B cell (primary cell): ENCODE results near the gene NKTR. TPM values are rescaled to one million over a fixed set of nuclear protein-coding genes. Genes with fewer than 3 reads are reported as not detected.

Experiments
- ATAC-seq: fragments of 200-7000 bp; cut with Tn5 transposase; one replicate; pipeline ENCODE4 v1.10.0; 2021; ENCODE audit warnings: low read depth, mild to moderate bottlenecking, moderate number of reproducible peaks, moderate library complexity
- CTCF ChIA-PET: fragments of 350-600 bp; sonication (Branson Sonifier 250); formaldehyde crosslinking; loops from one replicate; lab custom pipeline; 2021; ENCODE audit warnings: antibody characterized with exemption, inconsistent platforms; lab: Charles Lee
- POLR2A ChIA-PET: fragments of 350-600 bp; sonication (Branson Sonifier 250); formaldehyde crosslinking; loops from one replicate; lab custom pipeline; 2021; ENCODE audit warnings: antibody characterized with exemption; lab: Charles Lee
- DNase-seq: peaks from one replicate; pipeline ENCODE4 v3.0.0; 2013
- H2AFZ ChIP-seq: 2 replicates; pipeline ENCODE4 v1.6.1; 2012; ENCODE audit warnings: mild to moderate bottlenecking, low read depth, low read length; ENCODE audit not compliant: insufficient read depth, poor library complexity, severe bottlenecking
- H3K27ac ChIP-seq, 2 donors: 1 replicate in 1 of 2; 2 replicates in 1 of 2; pipeline ENCODE4 v1.5.1; 2012 to 2013; ENCODE audit warnings: low read length in 2 of 2, mild to moderate bottlenecking in 2 of 2, moderate library complexity in 1 of 2
- H3K27me3 ChIP-seq, 4 experiments: fragments of 200-600 bp in 1 of 4; sonication (generic) in 1 of 4; replicated peaks in 1 of 4; 1 replicate in 2 of 4; 2 replicates in 2 of 4; pipeline versions ENCODE4 v1.6.1 to v1.7.0; 2013 to 2016; ENCODE audit warnings: low read length in 3 of 4, mild to moderate bottlenecking in 2 of 4, mixed read lengths in 1 of 4, moderate library complexity in 1 of 4; ENCODE audit not compliant: insufficient read depth in 4 of 4, control insufficient read depth in 3 of 4; ENCODE audit errors: control extremely low read depth in 1 of 4
- H3K36me3 ChIP-seq, 2 experiments: replicated peaks in 1 of 2; 1 replicate in 1 of 2; 2 replicates in 1 of 2; pipeline versions ENCODE4 v1.6.1 to v1.7.1; 2013; ENCODE audit warnings: low read length in 1 of 2; ENCODE audit not compliant: insufficient read depth in 2 of 2, control insufficient read depth in 1 of 2; ENCODE audit errors: control extremely low read depth in 1 of 2, extremely low read depth in 1 of 2
- H3K4me1 ChIP-seq, 2 donors: fragments of 200-600 bp in 1 of 2; sonication (generic) in 1 of 2; 1 replicate in 1 of 2; 2 replicates in 1 of 2; pipeline versions ENCODE4 v1.5.1 to v1.6.1; 2013 to 2017; ENCODE audit warnings: low read length in 2 of 2; ENCODE audit not compliant: control insufficient read depth in 2 of 2, insufficient read depth in 2 of 2
- H3K4me2 ChIP-seq: replicated peaks from 2 replicates; pipeline ENCODE3; 2012; ENCODE audit warnings: mild to moderate bottlenecking, low read depth, low read length; ENCODE audit not compliant: poor library complexity, severe bottlenecking
- H3K4me3 ChIP-seq, 5 experiments: fragments of 200-600 bp in 1 of 5; sonication (generic) in 1 of 5; 1 replicate in 3 of 5; 2 replicates in 2 of 5; pipeline versions ENCODE4 v1.5.1 to v1.7.0; 2011 to 2016; ENCODE audit warnings: low read length in 4 of 5, mild to moderate bottlenecking in 4 of 5, low read depth in 2 of 5, control low read depth in 1 of 5, moderate library complexity in 1 of 5; ENCODE audit not compliant: insufficient read depth in 1 of 5; ENCODE audit errors: control extremely low read depth in 1 of 5, extremely low read depth in 1 of 5
- H3K79me2 ChIP-seq: fragments of 200-600 bp; sonication (generic); one replicate; pipeline ENCODE4 v1.6.0; 2016; ENCODE audit warnings: low read length; ENCODE audit not compliant: control insufficient read depth, insufficient read depth
- H3K9ac ChIP-seq: fragments of 200-600 bp; sonication (generic); 2 replicates; pipeline ENCODE4 v1.6.1; 2017; ENCODE audit warnings: mild to moderate bottlenecking, low read length, moderate library complexity
- H3K9me3 ChIP-seq, 3 donors: one replicate each; pipeline versions ENCODE4 v1.6.1 to v1.7.1; 2013; ENCODE audit warnings: low read length in 2 of 3; ENCODE audit not compliant: control insufficient read depth in 2 of 3, insufficient read depth in 1 of 3; ENCODE audit errors: control extremely low read depth in 1 of 3
- H4K20me1 ChIP-seq: 2 replicates; pipeline ENCODE4 v1.6.0; 2012; ENCODE audit warnings: mild to moderate bottlenecking, low read length; ENCODE audit not compliant: insufficient read depth, control insufficient read depth, poor library complexity, severe bottlenecking
- H3K27ac Mint-ChIP-seq: one replicate; pipeline ENCODE4 v1.8.0; 2021; ENCODE audit warnings: mixed read lengths
- H3K27me3 Mint-ChIP-seq: one replicate; pipeline ENCODE4 v1.8.0; 2021; ENCODE audit warnings: mixed read lengths
- H3K4me1 Mint-ChIP-seq: one replicate; pipeline ENCODE4 v1.8.0; 2021; ENCODE audit warnings: mixed read lengths
- H3K4me3 Mint-ChIP-seq: one replicate; pipeline ENCODE4 v1.8.0; 2021; ENCODE audit warnings: mixed read lengths
- H3K9me3 Mint-ChIP-seq: one replicate; pipeline ENCODE4 v1.8.0; 2022; ENCODE audit warnings: mixed read lengths; ENCODE audit not compliant: insufficient read depth
- EZH2 ChIP-seq: IDR thresholded peaks from 2 replicates; pipeline ENCODE4 v1.6.1; 2012; ENCODE audit warnings: borderline replicate concordance, low read depth, mild to moderate bottlenecking, moderate library complexity, low read length; ENCODE audit not compliant: insufficient read depth, poor library complexity, severe bottlenecking
- WGBS: methylation state at CpG from one replicate; pipeline ENCODE4 v1.1.5; 2013; ENCODE audit warnings: missing lambda C conversion rate; ENCODE audit not compliant: insufficient coverage; 5-methylcytosine and 5-hydroxymethylcytosine counted together
- intact Hi-C: fragments of 100-400 bp; cut with micrococcal nuclease; formaldehyde crosslinking; loops from one replicate; pipeline ENCODE4 v1.10.0; 2022
- polyA plus RNA-seq: library from polyadenylated mRNA; depleted of rRNA; stranded (reverse); fragments of >200 nt; gene quantifications from 2 replicates; pipeline ENCODE4 v1.2.3, GENCODE V29; 2012
- total RNA-seq, 2 donors: library from RNA; stranded (reverse); fragments of 120-200 nt in 1 of 2; gene quantifications; 1 replicate in 1 of 2; 2 replicates in 1 of 2; pipeline versions ENCODE4 v1.2.3 to v1.2.4, GENCODE V29; 2013 to 2022
- TF ChIP-seq, protein P1 (sequence below): fragments of 200-600 bp; IDR thresholded peaks from one replicate; pipeline ENCODE4 v1.8.0; 2022; ENCODE audit warnings: antibody characterized with exemption, mild to moderate bottlenecking

Gene NKTR
- total and polyA plus RNA-seq, 2 donors (not counting 1 experiment from before 2014, with no cell fraction given): 58.0 to 227 TPM

DNA sequence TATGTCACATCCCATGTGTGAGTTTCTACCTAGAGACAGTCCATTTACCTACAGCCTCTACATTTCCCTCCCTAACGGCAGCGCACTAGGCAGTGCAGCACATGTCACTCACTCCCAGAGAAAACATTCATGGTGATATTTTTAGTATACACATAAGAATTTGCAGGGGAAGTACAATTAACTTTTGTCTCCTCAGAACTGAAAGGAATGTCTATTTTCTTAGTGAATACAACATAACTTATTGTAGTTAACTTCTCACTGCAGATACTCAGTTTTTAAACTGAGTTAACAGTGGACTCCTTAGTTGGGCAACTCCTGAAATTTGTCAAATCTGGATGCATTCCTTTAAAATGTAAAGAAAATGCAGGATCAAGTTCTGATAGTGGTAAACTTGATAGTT lies 48.5 kb downstream of the NKTR start:
- Histone ChIP-seq H3K4me2 (no peak overlapping the region), H4K20me1 (no peaks in the 10 kb centered on the region), H3K9ac (no peak overlapping the region), H3K4me3 (no peak overlapping the region), H3K27ac (no peak overlapping the region), H2AFZ (no peak overlapping the region), H3K36me3 (peaks cover 2 to 34% of the 10 kb centered on the region in 2 experiments), H3K27me3 (peaks cover 0 to 21% (median 1%) of the 10 kb centered on the region in 4 experiments), H3K9me3 (peaks cover 0 to 4% (median 0%) of the 10 kb centered on the region in 3 donors), H3K79me2 (no peaks in the 10 kb centered on the region), H3K4me1 (peaks cover 20 to 23% of the 10 kb centered on the region in 2 donors)
- no peak overlapping the region for H3K4me3 Mint-ChIP-seq
- peaks cover 21% of the 10 kb centered on the region for H3K4me1 Mint-ChIP-seq
- H3K27me3 Mint-ChIP-seq: peaks cover 7% of the 10 kb centered on the region
- DNase-seq (no peak), ATAC-seq (no peak)
- ChIA-PET POLR2A (no interaction called here), CTCF (no interaction called here)
- intact Hi-C loops: no loop called here
- no CpG with 5 or more reads among the region's 2 CpGs for WGBS
- H3K9me3 Mint-ChIP-seq: no peaks in the 10 kb centered on the region
- no peak overlapping the region for H3K27ac Mint-ChIP-seq
- TF ChIP-seq, protein P1, sequence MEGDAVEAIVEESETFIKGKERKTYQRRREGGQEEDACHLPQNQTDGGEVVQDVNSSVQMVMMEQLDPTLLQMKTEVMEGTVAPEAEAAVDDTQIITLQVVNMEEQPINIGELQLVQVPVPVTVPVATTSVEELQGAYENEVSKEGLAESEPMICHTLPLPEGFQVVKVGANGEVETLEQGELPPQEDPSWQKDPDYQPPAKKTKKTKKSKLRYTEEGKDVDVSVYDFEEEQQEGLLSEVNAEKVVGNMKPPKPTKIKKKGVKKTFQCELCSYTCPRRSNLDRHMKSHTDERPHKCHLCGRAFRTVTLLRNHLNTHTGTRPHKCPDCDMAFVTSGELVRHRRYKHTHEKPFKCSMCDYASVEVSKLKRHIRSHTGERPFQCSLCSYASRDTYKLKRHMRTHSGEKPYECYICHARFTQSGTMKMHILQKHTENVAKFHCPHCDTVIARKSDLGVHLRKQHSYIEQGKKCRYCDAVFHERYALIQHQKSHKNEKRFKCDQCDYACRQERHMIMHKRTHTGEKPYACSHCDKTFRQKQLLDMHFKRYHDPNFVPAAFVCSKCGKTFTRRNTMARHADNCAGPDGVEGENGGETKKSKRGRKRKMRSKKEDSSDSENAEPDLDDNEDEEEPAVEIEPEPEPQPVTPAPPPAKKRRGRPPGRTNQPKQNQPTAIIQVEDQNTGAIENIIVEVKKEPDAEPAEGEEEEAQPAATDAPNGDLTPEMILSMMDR: no peak
- no peak for TF ChIP-seq EZH2

DNA sequence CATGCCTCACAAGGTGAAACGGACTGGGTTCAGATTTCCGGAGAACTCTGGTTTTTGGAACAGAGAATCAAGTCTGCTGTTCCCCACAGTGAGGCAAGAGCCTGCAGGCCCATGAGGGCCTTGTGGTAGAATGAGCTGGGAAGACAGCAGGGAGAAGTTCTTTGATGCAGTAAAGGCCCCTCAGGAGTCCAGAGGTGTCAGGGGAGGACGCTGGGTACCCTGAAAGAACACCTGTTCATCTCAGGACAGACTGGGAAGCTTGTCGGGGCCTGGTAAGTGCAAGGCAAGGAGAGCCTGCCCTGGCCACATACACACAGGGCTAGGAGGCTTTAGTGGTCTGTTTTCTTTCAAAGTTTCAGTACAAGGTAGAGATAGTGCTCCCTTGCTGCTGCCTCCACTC lies 49.3 kb downstream of the NKTR start:
- ChIA-PET CTCF (no interaction called here), POLR2A (no interaction called here)
- Histone ChIP-seq H3K79me2 (no peaks in the 10 kb centered on the region), H3K4me2 (no peak overlapping the region), H3K9ac (no peak overlapping the region), H3K9me3 (peaks cover 0 to 4% (median 0%) of the 10 kb centered on the region in 3 donors), H3K27ac (no peak overlapping the region), H3K27me3 (peaks cover 0 to 21% (median 1%) of the 10 kb centered on the region in 4 experiments), H3K4me3 (no peak overlapping the region), H3K36me3 (peaks cover 2 to 26% of the 10 kb centered on the region in 2 experiments), H4K20me1 (no peaks in the 10 kb centered on the region), H2AFZ (no peak overlapping the region), H3K4me1 (peaks cover 23 to 26% of the 10 kb centered on the region in 2 donors)
- 94% methylated on average over 4 of the region's 4 CpGs for whole genome bisulfite sequencing
- no peak overlapping the region for H3K27ac Mint-ChIP-seq
- intact Hi-C loops: no loop called here
- no peak for ATAC-seq
- H3K27me3 Mint-ChIP-seq: peaks cover 7% of the 10 kb centered on the region
- TF ChIP-seq, protein P1: no peak
- no peak for TF ChIP-seq EZH2
- no peaks in the 10 kb centered on the region for H3K9me3 Mint-ChIP-seq
- H3K4me3 Mint-ChIP-seq: no peak overlapping the region
- peaks cover 21% of the 10 kb centered on the region for H3K4me1 Mint-ChIP-seq
- no peak for DNase-seq
